Heart left ventricle (tissue), 16 donors: ENCODE data around the gene GLI2. TPM values are rescaled to one million over a fixed set of nuclear protein-coding genes. Genes with fewer than 3 reads are reported as not detected.

Experiments used
- ATAC-seq, 4 donors: fragments of 200-7000 bp; cut with Tn5 transposase; one replicate each; pipeline ENCODE4 v1.9.1; 2020 to 2022; ENCODE audit warnings: moderate library complexity in 4 of 4, mild to moderate bottlenecking in 3 of 4, moderate number of reproducible peaks in 1 of 4
- DNase-seq, 5 donors: peaks; one replicate each; pipeline ENCODE4 v3.0.0-alpha.2; 2020
- H3K27ac ChIP-seq, 12 donors: fragments of 200-600 bp; sonication (generic) in 4 of 12; one replicate each; pipeline versions ENCODE4 v1.5.0 to v1.8.0; 2016 to 2022; ENCODE audit warnings: mild to moderate bottlenecking in 2 of 12
- H3K27me3 ChIP-seq, 9 donors: fragments of 200-600 bp; sonication (generic) in 2 of 9; one replicate each; pipeline versions ENCODE4 v1.5.1 to v1.8.0; 2016 to 2022; ENCODE audit warnings: mild to moderate bottlenecking in 3 of 9
- H3K36me3 ChIP-seq, 9 donors: fragments of 200-600 bp; sonication (generic) in 2 of 9; one replicate each; pipeline versions ENCODE4 v1.5.0 to v1.8.0; 2018 to 2022; ENCODE audit warnings: mild to moderate bottlenecking in 2 of 9
- H3K4me1 ChIP-seq, 12 donors: fragments of 200-600 bp; sonication (generic) in 4 of 12; one replicate each; pipeline versions ENCODE4 v1.5.0 to v1.8.0; 2016 to 2022; ENCODE audit warnings: mild to moderate bottlenecking in 3 of 12
- H3K4me3 ChIP-seq, 12 donors: fragments of 200-600 bp; sonication (generic) in 4 of 12; one replicate each; pipeline versions ENCODE4 v1.5.0 to v1.8.0; 2017 to 2022; ENCODE audit warnings: mild to moderate bottlenecking in 9 of 12, moderate library complexity in 4 of 12
- H3K9me3 ChIP-seq, 12 donors: fragments of 200-600 bp; sonication (generic) in 4 of 12; one replicate each; pipeline versions ENCODE4 v1.5.0 to v1.8.0; 2016 to 2022; ENCODE audit warnings: mild to moderate bottlenecking in 1 of 12
- POLR2A ChIP-seq, 2 donors: fragments of 450-650 bp; IDR thresholded peaks; one replicate each; pipeline ENCODE4 v1.6.1; 2017; ENCODE audit warnings: antibody characterized with exemption in 2 of 2, mild to moderate bottlenecking in 2 of 2, moderate library complexity in 2 of 2
- WGBS, 4 donors: extraction: QIAGEN DNeasy Blood & Tissue Kit in 2 of 4; methylation state at CpG; one replicate each; pipeline versions ENCODE4 v1.1.5 to v1.1.7; 2013 to 2018; 5-methylcytosine and 5-hydroxymethylcytosine counted together
- intact Hi-C, 10 donors: fragments of 100-400 bp; cut with DNase I; formaldehyde crosslinking; loops; one replicate each; pipeline versions ENCODE4 v1.11.1 to v1.14.2; 2022
- polyA plus RNA-seq, 2 donors: library from polyadenylated mRNA; stranded (reverse); fragments of 200-250 nt; gene quantifications; one replicate each; pipeline ENCODE4 v1.2.3, GENCODE V29; 2013
- total RNA-seq, 9 donors: library from RNA; depleted of rRNA in 2 of 9; stranded (reverse); fragments of >200 nt in 2 of 9; fragmentation: NEBNext Ultra II Directional in 3 of 9; extraction: Animal tissue kit (Norgen Biotek cat#: 25700) in 3 of 9; gene quantifications; one replicate each; pipeline versions ENCODE4 v1.1.0 to v1.2.4, GENCODE V29; 2016 to 2023
- TF ChIP-seq, protein P1 (sequence below), 12 donors: fragments of 200-600 bp; sonication (generic) in 4 of 12; IDR thresholded peaks; one replicate each; pipeline versions ENCODE4 v1.5.0 to v1.8.0; 2018 to 2022; ENCODE audit warnings: antibody characterized with exemption in 12 of 12, mild to moderate bottlenecking in 5 of 12
- donor health status: ischemic (EF 13 %, LVEDD 7.1; RV severe dilation, severe dysfunction).
- donor health status: healthy with polysubstance abuse.
- donor health status: DM: no; HTN: yes; CAD: no.
- donor health status: DM: no; HTN: no; CAD: no.
- donor health status: ischemic (EF 25% LVEDD 6.9; RV normal size, moderate dysfunction).
- donor health status: ischemic (EF 25% LVEDD 5.7; RV mildly dilated, moderate dysfunction).
- donor health status: healthy.
- donor health status: DM: yes; HTN: yes; CAD: no.
- donor health status: ischemic (EF 35%, LVEDD 5.7; RV mildly dilated, moderate dysfunction).
- donor health status: nonischemic (EF 11% LVEDD 7.7; RV severe dilation, severe dysfunction).
- donor health status: DM: yes; HTN: yes; CAD: no.
- donor health status: PGD.
- donor health status: ischemic (EF 29% LVEDD 5.4; RV normal size, mild dysfunction).
- donor health status: nonischemic (EF 23%, LVEDD 6.1; RV moderate dilation, normal function).

The GLI2 gene
- total and polyA plus RNA-seq, 11 donors = 0.30 to 4.1 (median 1.0) TPM

DNA sequence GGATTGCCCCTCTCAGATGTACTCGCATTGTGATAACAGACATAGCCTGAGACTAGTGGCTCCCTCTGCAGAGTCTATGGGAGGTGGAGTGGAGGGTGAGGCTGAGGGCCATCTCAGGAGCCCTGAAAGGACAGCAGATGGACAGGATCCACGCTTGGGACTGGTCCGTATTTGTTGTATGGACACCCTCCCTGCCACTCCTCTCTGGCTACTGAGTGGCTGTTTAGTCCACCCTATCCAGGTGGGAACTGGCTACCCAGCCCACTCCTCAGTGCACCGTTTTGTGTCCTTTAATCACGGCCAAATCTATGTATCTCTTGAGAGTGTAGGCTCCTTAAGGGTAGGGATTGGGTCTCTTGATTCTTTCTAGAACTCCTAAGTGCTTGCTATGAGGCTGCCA, 4.5 kb upstream of the GLI2 start:
- intact Hi-C loops = loop anchor here in 3 of 10 donors (10.0 kb wide), 3 partner anchors 134 to 344 kb away; no protein-coding TSS in a partner anchor
- Histone ChIP-seq H3K27ac (no peak overlapping the region), H3K36me3 (no peaks in the 10 kb centered on the region), H3K27me3 (peaks cover 0 to 40% (median 16%) of the 10 kb centered on the region in 9 donors), H3K4me3 (no peak overlapping the region), H3K4me1 (peaks cover 0 to 12% (median 0%) of the 10 kb centered on the region in 12 donors), H3K9me3 (peaks cover 0 to 12% (median 4%) of the 10 kb centered on the region in 12 donors)
- TF ChIP-seq POLR2A (IDR thresholded peaks at IDR 0.05) = no peak
- TF ChIP-seq, protein P1, sequence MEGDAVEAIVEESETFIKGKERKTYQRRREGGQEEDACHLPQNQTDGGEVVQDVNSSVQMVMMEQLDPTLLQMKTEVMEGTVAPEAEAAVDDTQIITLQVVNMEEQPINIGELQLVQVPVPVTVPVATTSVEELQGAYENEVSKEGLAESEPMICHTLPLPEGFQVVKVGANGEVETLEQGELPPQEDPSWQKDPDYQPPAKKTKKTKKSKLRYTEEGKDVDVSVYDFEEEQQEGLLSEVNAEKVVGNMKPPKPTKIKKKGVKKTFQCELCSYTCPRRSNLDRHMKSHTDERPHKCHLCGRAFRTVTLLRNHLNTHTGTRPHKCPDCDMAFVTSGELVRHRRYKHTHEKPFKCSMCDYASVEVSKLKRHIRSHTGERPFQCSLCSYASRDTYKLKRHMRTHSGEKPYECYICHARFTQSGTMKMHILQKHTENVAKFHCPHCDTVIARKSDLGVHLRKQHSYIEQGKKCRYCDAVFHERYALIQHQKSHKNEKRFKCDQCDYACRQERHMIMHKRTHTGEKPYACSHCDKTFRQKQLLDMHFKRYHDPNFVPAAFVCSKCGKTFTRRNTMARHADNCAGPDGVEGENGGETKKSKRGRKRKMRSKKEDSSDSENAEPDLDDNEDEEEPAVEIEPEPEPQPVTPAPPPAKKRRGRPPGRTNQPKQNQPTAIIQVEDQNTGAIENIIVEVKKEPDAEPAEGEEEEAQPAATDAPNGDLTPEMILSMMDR (IDR thresholded peaks at IDR 0.05) = no peak
- DNase-seq (peak in 1 of 5 donors; percentile 4), ATAC-seq (no peak)
- WGBS, 4 donors = 84 to 95% (median 92%) methylated on average over 5 of the region's 5 CpGs

DNA sequence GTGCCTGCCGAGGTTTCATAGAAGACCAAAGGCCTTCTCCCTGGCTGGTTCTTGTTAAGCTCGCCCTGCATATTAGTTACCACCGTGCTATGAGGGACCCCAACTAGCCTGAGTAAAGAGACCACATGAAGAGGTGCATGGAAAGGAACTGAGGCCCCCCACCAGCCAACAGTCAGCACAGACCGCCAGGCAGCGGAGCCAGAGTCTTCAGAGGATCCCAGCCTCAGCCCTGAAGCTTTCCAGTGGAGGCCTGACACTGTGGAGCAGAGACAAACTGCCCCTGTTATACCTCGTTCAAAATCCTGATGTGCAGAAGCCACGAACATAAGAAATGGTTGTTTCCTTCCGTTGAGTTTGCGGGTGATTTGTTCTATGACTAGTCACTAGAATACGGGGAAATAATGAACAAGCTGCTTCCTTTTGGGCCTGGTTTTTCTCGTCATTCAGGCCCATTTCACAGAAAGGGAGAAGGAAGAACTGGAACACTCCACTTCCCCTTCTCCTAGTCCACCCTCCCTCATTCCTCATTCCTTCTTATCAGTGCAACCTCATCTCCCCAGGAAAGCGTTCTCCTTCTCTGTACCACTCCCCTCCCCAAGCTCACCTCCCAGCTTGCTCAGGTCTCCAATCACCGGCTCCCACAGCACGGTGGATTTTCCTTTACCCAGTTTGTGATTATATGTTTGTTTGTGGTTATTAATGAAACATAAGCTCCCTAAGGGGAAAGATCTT, 3.0 kb upstream of the GLI2 start:
- peaks cover 6 to 49% (median 31%) of the 10 kb centered on the region in 9 donors for H3K27me3 ChIP-seq
- H3K27ac ChIP-seq = no peak overlapping the region
- 80 to 82% (median 81%) methylated on average over 14 of the region's 14 CpGs for WGBS, 4 donors

DNA sequence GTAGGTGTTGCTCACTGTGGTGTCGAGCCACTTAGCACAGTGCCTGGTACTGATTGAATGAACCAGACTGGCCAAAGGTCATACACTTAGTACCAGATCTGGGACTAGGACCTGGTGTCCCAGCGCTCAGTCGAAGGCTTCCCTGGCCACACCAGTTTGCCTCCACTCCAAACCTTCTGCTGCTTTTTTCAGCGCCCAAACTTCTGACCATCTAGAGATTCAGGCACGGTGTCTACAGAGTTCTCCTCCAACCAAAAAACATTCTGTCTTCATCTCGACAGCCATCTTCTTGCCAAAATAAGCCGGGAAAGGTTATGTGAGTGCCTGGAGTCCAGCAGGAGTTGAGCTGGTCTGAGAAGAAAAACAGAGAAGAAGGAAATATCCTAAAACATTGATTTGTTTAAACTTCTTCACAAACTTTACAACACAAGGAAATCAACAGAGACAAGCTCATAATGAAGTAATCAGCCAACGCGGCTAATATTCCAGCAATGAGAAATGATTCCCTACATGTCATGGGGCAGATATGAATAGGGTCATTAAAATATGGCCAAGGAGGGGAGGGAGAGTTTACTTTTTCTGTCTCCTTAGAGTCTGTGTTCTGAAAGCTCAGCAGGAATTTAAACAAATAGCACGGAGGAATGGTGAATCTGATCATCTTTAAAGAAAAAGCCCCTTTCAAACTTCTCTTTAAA, 2.3 kb upstream of the GLI2 start:
- intact Hi-C loops = loop anchor here in 3 of 10 donors (10.0 kb wide), 3 partner anchors 131 to 341 kb away; no protein-coding TSS in a partner anchor
- 81 to 89% (median 84%) methylated on average over 10 of the region's 10 CpGs for WGBS, 4 donors
- Histone ChIP-seq H3K27ac (no peak overlapping the region), H3K4me1 (peaks cover 0 to 31% (median 5%) of the 10 kb centered on the region in 12 donors), H3K36me3 (no peaks in the 10 kb centered on the region), H3K27me3 (peaks cover 9 to 56% (median 34%) of the 10 kb centered on the region in 9 donors), H3K9me3 (no peaks in the 10 kb centered on the region), H3K4me3 (no peak overlapping the region)
- ATAC-seq = no peak
- peak in 2 of 5 donors; percentile 3 to 11 for DNase-seq
- TF ChIP-seq, protein P1 (IDR thresholded peaks at IDR 0.05) = no peak
- no peak for TF ChIP-seq POLR2A (IDR thresholded peaks at IDR 0.05)

More for the DNA sequence above, 3.0 kb upstream of the GLI2 start:
- peak in 1 of 5 donors; percentile 21 for DNase-seq
- intact Hi-C loops = loop anchor here in 3 of 10 donors (10.0 kb wide), 3 partner anchors 132 to 342 kb away; no protein-coding TSS in a partner anchor
- Histone ChIP-seq H3K4me3 (no peak overlapping the region), H3K4me1 (peaks cover 0 to 27% (median 5%) of the 10 kb centered on the region in 12 donors), H3K36me3 (no peaks in the 10 kb centered on the region), H3K9me3 (no peaks in the 10 kb centered on the region)
- TF ChIP-seq, protein P1 (IDR thresholded peaks at IDR 0.05) = no peak
- no peak for TF ChIP-seq POLR2A (IDR thresholded peaks at IDR 0.05)
- no peak for ATAC-seq
